WERI-Rb-1 (cell line): ENCODE measurements around the gene TENT4B.
"Not testable (repeated sequence)": the region's sequence is repeated elsewhere in the genome, so short reads cannot be mapped to it uniquely, and the experiment has no call there.

Experiments
- DNase-seq: peaks from one replicate; pipeline ENCODE4 v3.0.0-alpha.2; 2020
- H3K27ac ChIP-seq: fragments of 250-450 bp; sonication (Bioruptor Pico); 2 replicates; pipeline ENCODE4 v1.5.1; 2020; ENCODE audit warnings: mild to moderate bottlenecking, moderate library complexity
- H3K27me3 ChIP-seq: fragments of 250-450 bp; sonication (Bioruptor Pico); 2 replicates; pipeline ENCODE4 v1.5.1; 2021; ENCODE audit warnings: mild to moderate bottlenecking, low read depth, moderate library complexity; ENCODE audit not compliant: insufficient read depth, severe bottlenecking
- H3K36me3 ChIP-seq: fragments of 250-450 bp; sonication (Bioruptor Pico); 2 replicates; pipeline ENCODE4 v1.5.1; 2020; ENCODE audit warnings: mild to moderate bottlenecking, moderate library complexity
- H3K4me3 ChIP-seq: 2 replicates; pipeline ENCODE4 v1.5.1; 2011; ENCODE audit warnings: low read depth, mild to moderate bottlenecking, control low read depth, low read length
- H3K9me3 ChIP-seq: fragments of 250-450 bp; sonication (Bioruptor Pico); 2 replicates; pipeline ENCODE4 v1.5.1; 2021; ENCODE audit warnings: mild to moderate bottlenecking, moderate library complexity; ENCODE audit not compliant: severe bottlenecking
- TF ChIP-seq, protein P1 (sequence below): IDR thresholded peaks from 2 replicates; pipeline ENCODE4 v1.5.1; 2011; ENCODE audit warnings: low read depth, mild to moderate bottlenecking, control low read depth, inconsistent platforms, low read length

TENT4B gene

DNA sequence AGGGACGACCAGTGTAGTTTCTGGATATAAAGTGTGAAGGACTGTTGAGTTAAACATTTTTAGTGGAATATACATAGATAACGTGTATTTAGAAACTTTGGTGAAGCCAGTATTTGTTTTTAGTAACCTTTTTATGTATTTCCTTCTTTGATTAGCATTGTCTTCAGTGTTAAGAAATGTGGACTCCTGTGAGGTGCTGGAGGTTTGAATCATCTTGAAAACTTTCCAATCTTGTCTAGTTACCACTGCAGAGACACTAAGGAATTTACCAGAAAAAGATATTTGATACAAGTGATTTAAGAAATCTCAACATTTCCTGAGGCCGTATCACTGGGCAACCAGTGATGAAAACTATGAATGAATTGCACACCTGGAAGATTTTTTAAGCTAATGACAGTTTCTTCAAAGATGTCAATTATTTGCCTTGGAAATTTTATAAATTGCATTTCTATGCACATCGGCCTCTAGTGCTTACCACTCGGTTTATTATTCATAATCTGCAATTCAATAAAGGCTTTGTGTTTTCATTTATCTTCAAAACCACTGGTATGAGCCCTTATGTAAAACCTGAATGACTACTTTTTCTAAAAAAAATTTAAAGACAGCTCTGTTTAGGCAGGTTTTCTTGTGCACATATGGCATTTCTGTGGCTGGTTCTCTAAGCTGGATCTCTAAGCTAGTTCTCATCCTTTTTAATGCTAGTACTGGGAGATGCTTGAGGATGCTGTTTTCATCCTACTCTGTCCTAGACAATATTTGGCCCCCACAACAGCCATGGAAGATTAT is 81.9 kb downstream of the TENT4B start:
- Histone ChIP-seq H3K36me3 (no peaks in the 10 kb centered on the region), H3K4me3 (no peak overlapping the region), H3K27ac (no peak overlapping the region), H3K9me3 (no peaks in the 10 kb centered on the region), H3K27me3 (no peaks in the 10 kb centered on the region)
- no peak for DNase-seq
- TF ChIP-seq, protein P1, sequence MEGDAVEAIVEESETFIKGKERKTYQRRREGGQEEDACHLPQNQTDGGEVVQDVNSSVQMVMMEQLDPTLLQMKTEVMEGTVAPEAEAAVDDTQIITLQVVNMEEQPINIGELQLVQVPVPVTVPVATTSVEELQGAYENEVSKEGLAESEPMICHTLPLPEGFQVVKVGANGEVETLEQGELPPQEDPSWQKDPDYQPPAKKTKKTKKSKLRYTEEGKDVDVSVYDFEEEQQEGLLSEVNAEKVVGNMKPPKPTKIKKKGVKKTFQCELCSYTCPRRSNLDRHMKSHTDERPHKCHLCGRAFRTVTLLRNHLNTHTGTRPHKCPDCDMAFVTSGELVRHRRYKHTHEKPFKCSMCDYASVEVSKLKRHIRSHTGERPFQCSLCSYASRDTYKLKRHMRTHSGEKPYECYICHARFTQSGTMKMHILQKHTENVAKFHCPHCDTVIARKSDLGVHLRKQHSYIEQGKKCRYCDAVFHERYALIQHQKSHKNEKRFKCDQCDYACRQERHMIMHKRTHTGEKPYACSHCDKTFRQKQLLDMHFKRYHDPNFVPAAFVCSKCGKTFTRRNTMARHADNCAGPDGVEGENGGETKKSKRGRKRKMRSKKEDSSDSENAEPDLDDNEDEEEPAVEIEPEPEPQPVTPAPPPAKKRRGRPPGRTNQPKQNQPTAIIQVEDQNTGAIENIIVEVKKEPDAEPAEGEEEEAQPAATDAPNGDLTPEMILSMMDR = no peak

DNA sequence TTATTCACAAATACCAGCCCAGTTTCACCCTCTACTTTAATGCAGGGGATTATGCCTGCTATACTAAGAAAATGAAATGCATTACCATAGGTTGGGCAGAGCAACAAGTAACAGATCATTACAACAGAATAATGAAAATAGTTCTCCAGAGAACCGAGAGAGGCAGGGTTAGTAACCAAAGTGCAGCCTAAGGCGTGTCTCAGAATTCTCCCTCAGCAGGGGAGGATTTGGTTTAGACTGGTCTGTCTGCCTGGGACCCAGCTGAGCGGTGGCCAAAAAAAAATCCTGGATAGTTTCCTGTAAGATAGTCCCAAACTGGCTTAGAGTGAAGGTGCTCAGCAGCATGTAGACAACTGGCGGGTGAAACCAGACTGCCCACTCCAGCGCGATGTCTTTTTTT is 82.5 kb downstream of the TENT4B start:
- H3K27me3 ChIP-seq = no peaks in the 10 kb centered on the region
- no peak overlapping the region for H3K27ac ChIP-seq
- DNase-seq = no peak
- no peaks in the 10 kb centered on the region for H3K9me3 ChIP-seq
- H3K4me3 ChIP-seq = no peak overlapping the region
- TF ChIP-seq, protein P1 = no peak
- H3K36me3 ChIP-seq = no peaks in the 10 kb centered on the region

DNA sequence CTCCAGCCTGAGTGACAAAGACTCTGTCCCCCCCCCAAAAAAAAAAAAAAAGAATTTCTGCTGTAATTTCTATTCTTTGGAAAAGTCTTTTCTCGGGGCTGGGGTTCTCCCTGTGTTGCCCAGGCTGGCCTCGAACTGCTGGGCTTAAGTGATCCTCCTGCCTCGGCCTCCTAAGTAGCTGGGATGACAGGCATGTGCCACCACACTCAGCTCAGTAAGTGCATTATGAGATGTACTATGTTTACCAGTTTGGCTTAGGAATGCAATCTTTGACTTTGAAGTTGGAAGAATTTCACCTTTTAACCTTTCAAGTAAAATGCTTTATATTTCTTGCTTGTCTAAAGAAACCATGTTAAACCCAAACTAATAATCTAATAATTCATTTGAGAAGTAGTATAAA is 85.2 kb downstream of the TENT4B start:
- H3K27me3 ChIP-seq = no peaks in the 10 kb centered on the region
- H3K4me3 ChIP-seq = no peak overlapping the region
- no peaks in the 10 kb centered on the region for H3K9me3 ChIP-seq
- H3K27ac ChIP-seq = no peak overlapping the region
- H3K36me3 ChIP-seq = no peaks in the 10 kb centered on the region
- DNase-seq = no peak
- TF ChIP-seq, protein P1 = no peak

DNA sequence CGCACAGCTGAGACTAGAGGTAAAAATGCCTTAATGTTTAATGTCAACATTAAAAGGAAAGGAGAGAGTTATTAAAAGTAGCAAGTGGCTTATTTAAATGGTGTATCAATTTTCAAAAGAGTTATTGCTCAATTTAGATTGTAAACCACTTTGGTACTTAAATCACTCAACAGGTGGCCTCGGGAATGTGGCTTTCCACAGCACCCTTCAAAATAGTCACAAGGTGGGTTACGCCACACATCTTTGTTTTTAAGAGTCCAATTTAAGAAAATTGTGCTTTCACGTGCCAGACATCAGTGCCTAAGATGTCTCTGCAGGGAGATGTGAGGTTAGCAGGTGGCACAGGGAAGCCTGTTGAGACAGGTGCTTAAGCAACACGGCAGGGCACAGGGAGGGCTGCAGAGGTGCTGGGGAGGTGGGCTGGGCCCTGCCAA is 85.8 kb downstream of the TENT4B start:
- TF ChIP-seq, protein P1 = no peak
- no peak overlapping the region for H3K27ac ChIP-seq
- no peaks in the 10 kb centered on the region for H3K27me3 ChIP-seq
- no peaks in the 10 kb centered on the region for H3K36me3 ChIP-seq
- H3K4me3 ChIP-seq = no peak overlapping the region
- DNase-seq = no peak
- H3K9me3 ChIP-seq = no peaks in the 10 kb centered on the region

DNA sequence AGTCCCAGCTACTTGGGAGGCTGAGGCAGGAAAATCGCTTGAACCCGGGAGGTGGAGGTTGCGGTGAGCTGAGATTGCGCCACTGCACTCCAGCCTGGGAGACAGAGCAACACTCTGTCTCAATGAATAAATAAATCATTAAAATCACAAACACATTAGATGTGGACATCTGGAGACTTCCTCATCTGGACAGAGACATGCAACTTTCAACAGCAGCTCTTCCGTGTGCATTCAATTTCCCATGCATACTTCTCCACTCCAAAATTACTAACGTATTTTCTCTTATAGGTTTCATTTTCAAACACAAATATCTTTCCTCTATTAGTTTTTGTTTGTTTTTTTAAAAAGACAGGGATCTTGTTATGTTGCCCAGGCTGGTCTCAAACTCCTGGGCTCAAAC is 89.9 kb downstream of the TENT4B start:
- not testable (repeated sequence) for DNase-seq, H3K36me3 ChIP-seq

DNA sequence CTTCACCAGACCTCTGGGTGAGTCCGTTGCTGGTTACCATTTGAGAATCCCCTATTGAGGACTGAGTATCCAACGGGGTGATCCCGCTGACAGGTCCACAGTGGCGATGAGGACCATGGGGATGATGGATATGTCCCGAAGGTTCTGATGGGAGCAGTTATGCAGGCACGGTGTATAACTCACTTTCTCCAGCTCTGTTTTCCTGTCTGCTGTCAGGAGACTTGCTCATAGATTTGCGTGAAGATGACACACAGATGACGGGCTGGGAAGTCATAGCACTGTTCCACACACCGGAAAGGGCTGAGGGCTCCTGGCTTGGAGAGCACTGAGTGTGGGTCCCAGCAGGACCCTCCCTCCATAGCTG is 91.0 kb downstream of the TENT4B start:
- H3K36me3 ChIP-seq = no peaks in the 10 kb centered on the region
- no peaks in the 10 kb centered on the region for H3K27me3 ChIP-seq
- H3K4me3 ChIP-seq = no peak overlapping the region
- no peak overlapping the region for H3K27ac ChIP-seq
- H3K9me3 ChIP-seq = no peaks in the 10 kb centered on the region
- no peak for DNase-seq
- TF ChIP-seq, protein P1 = no peak

More for the DNA sequence above, 89.9 kb downstream of the TENT4B start:
- not testable (repeated sequence) for H3K9me3 ChIP-seq, H3K27me3 ChIP-seq, H3K4me3 ChIP-seq, H3K27ac ChIP-seq
